Fibroblast of the aortic adventitia (primary cell): ENCODE measurements around the gene EFNA5. TPM values are rescaled to one million over a fixed set of nuclear protein-coding genes. Genes with fewer than 3 reads are reported as not detected.

Experiments used
- DNase-seq: peaks from one replicate; pipeline ENCODE4 v3.0.0-alpha.2; 2010; ENCODE audit warnings: low read depth
- H3K4me3 ChIP-seq: 2 replicates; pipeline ENCODE4 v1.5.1; 2011; ENCODE audit warnings: low read depth, mild to moderate bottlenecking, control low read depth, low read length, moderate library complexity
- total RNA-seq: library from RNA; depleted of rRNA; stranded (reverse); fragments of >200 nt; gene quantifications from 2 replicates; pipeline ENCODE4 v1.2.3, GENCODE V29; 2012; ENCODE audit warnings: low replicate concordance
- TF ChIP-seq, protein P1 (sequence below): IDR thresholded peaks from 2 replicates; pipeline ENCODE4 v1.5.1; 2011; ENCODE audit warnings: mild to moderate bottlenecking, low read length, control low read depth, inconsistent platforms; ENCODE audit not compliant: insufficient read depth

The EFNA5 gene
- total RNA-seq, 1 donor = 33.1 TPM

DNA sequence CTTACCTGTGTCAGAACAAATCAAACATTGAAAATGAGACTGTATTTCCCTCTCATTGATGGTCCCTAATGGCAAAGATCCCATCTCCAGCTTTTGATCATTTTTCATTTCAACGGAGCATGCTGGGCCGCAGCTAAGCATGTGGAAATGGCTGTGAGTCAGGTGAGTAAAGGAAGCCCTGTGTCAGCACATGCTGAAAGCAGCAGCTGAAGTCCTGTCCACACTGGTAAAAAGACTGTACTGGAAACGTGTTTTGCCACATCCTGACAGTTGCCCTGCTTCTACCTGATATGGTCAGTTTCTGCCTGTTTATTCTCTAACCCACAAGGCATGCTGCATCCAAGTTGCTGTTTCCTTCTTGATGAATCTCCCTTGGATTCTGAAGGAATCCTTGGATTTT, 330.1 kb downstream of the EFNA5 start:
- TF ChIP-seq, protein P1, sequence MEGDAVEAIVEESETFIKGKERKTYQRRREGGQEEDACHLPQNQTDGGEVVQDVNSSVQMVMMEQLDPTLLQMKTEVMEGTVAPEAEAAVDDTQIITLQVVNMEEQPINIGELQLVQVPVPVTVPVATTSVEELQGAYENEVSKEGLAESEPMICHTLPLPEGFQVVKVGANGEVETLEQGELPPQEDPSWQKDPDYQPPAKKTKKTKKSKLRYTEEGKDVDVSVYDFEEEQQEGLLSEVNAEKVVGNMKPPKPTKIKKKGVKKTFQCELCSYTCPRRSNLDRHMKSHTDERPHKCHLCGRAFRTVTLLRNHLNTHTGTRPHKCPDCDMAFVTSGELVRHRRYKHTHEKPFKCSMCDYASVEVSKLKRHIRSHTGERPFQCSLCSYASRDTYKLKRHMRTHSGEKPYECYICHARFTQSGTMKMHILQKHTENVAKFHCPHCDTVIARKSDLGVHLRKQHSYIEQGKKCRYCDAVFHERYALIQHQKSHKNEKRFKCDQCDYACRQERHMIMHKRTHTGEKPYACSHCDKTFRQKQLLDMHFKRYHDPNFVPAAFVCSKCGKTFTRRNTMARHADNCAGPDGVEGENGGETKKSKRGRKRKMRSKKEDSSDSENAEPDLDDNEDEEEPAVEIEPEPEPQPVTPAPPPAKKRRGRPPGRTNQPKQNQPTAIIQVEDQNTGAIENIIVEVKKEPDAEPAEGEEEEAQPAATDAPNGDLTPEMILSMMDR = no peak
- DNase-seq = no peak

GRCh38 chr5:107338335-107338734, 332.4 kb downstream of the EFNA5 start:
- DNase-seq = no peak
- H3K4me3 ChIP-seq = no peak overlapping the region
- TF ChIP-seq, protein P1 = no peak

More for the DNA sequence above, 330.1 kb downstream of the EFNA5 start:
- H3K4me3 ChIP-seq = no peak overlapping the region

DNA sequence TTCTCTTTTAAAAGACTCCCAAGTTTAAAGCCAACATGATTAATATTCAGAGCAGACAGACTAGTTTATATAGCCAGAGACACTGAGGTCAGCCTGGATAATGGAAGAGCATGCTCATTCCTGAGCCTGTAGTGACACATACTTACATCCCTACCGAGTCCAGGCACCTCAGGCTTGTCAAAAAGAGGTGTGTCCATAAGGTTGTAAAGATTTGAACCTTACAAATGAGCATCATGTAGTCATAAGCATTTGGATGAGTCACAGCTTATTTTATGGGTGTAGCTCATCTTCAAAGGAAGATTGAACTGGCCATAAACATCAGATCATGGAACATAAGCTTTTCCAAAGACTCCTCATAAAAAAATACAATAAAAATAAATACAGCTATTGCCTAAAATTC, 333.5 kb downstream of the EFNA5 start:
- H3K4me3 ChIP-seq = no peak overlapping the region
- DNase-seq = no peak
- TF ChIP-seq, protein P1 = no peak

DNA sequence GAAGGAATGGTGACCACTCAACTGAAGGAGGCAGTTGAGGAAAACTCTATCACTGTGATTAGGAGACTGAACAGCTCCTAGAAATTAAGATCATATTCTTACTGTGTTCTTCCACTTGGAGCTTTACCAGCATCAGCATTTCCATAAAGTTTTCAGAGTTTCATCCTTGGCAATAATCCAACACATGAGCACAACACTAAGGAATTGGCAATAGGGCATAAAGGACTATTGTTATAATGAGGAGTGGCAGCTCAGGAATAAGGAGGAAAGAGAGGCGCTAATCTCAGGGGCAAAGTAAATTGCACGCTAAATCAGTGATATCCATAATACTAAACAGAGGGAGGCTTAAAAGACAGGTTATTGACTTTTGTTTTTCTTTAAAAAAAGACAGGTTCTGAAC, 338.9 kb downstream of the EFNA5 start:
- TF ChIP-seq, protein P1 = no peak
- no peak for DNase-seq

GRCh38 chr5:107331312-107331711, 339.4 kb downstream of the EFNA5 start:
- no peak for DNase-seq

More for the DNA sequence above, 338.9 kb downstream of the EFNA5 start:
- H3K4me3 ChIP-seq = no peak overlapping the region

GRCh38 chr5:107330903-107331302, 339.8 kb downstream of the EFNA5 start:
- TF ChIP-seq, protein P1 = no peak
- H3K4me3 ChIP-seq = no peak overlapping the region
- no peak for DNase-seq

More at GRCh38 chr5:107331312-107331711, 339.4 kb downstream of the EFNA5 start:
- H3K4me3 ChIP-seq = no peak overlapping the region
- TF ChIP-seq, protein P1 = no peak

DNA sequence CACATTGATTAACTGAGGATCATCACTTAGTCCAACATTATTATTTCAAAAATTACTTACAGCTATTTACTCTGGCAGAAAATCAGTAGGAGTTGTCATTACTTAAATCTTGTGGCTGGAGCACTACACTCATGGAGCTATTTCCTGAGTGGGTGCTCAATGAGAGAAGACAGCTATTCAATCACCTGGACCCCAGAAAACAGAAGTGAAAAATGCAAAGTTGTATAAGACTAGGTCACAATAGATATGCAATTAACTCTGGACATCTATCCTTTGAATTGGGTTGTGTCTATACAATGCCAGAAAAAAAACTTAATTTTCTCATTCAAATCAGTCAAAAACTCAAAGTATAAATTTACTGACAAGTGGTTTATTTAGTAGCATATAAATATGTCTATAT, 340.9 kb downstream of the EFNA5 start:
- no peak overlapping the region for H3K4me3 ChIP-seq
- TF ChIP-seq, protein P1 = no peak
- no peak for DNase-seq
